ENCODE data around the gene ZNF549. TPM values are rescaled to one million over a fixed set of nuclear protein-coding genes. Genes with fewer than 3 reads are reported as not detected.
"Not testable (repeated sequence)": the region's sequence is repeated elsewhere in the genome, so short reads cannot be mapped to it uniquely, and the experiment has no call there.

The ZNF549 gene
- total RNA-seq, 1 experiment from 2014 or later = 5.0 TPM

- POLR2A ChIA-PET (ENCODE audit: unreplicated experiment); H3K4me1 ChIP-seq (ENCODE audit: insufficient read depth, low read length); H3K27ac ChIP-seq (ENCODE audit: low read length); H3K27me3 ChIP-seq (ENCODE audit: low read length); CTCF ChIA-PET; H3K9me3 ChIP-seq (ENCODE audit: low read length); H3F3A ChIP-seq (ENCODE audit: low read length, unreplicated experiment); H4K20me1 ChIP-seq (ENCODE audit: low read length); H2AFZ ChIP-seq (ENCODE audit: low read length); H3K9me2 ChIP-seq (replicated peaks; ENCODE audit: low read length); intact Hi-C loops (cut with micrococcal nuclease): not testable (repeated sequence)
- Histone ChIP-seq H3K4me2 (ENCODE audit: low read length) (peak overlapping the region; percentile 82), H3K36me3 (ENCODE audit: low read depth, low read length) (peaks cover 42% of the 10 kb centered on the region), H3K79me2 (ENCODE audit: low read length) (peaks cover 28% of the 10 kb centered on the region), H3K9ac (ENCODE audit: low read length) (peak overlapping the region; percentile 78; the same call in 1 of the 2 replicates), H3K4me3 (ENCODE audit: low read length) (peak overlapping the region; percentile 74)
- peak; percentile 44 for DNase-seq
- TSS peak; percentile 48 for BruUV-seq (replicated peaks)
- peak; percentile 10 for ATAC-seq
Measured at GRCh38 chr19:57500400-57500799, 26.8 kb upstream of the ZNF549 start.

GRCh38 chr19:57506163-57506562 lies 21.0 kb upstream of the ZNF549 start:
- no peak overlapping the region for H2AFZ ChIP-seq (ENCODE audit: low read length)
- DNase-seq (no peak), ATAC-seq (no peak)
- peaks cover 25% of the 10 kb centered on the region for H3K9me3 ChIP-seq (ENCODE audit: low read length)
- H3K9ac ChIP-seq (ENCODE audit: low read length) = no peak overlapping the region
- no peaks in the 10 kb centered on the region for H3K9me2 ChIP-seq (replicated peaks; ENCODE audit: low read length)
- no peaks in the 10 kb centered on the region for H3K27me3 ChIP-seq (ENCODE audit: low read length)
- POLR2A ChIA-PET (ENCODE audit: unreplicated experiment) = no interaction called here
- TF ChIP-seq CTCF (conservative IDR thresholded peaks at IDR 0.05; ENCODE audit: low read depth, low read length) (no peak), EZH2phosphoT487 (IDR thresholded peaks at IDR 0.05; ENCODE audit: borderline replicate concordance, low read length) (no peak), EZH2 (IDR thresholded peaks at IDR 0.05; ENCODE audit: low read length, unreplicated experiment) (no peak)
- no peak overlapping the region for H3K4me2 ChIP-seq (ENCODE audit: low read length)
- no peaks in the 10 kb centered on the region for H3F3A ChIP-seq (ENCODE audit: low read length, unreplicated experiment)
- no peak overlapping the region for H3K4me3 ChIP-seq (ENCODE audit: low read length)
- H3K4me1 ChIP-seq (ENCODE audit: insufficient read depth, low read length) = no peaks in the 10 kb centered on the region
- no peak overlapping the region for H3K27ac ChIP-seq (ENCODE audit: low read length)
- peaks cover 20% of the 10 kb centered on the region for H3K79me2 ChIP-seq (ENCODE audit: low read length)
- CTCF ChIA-PET = no interaction called here
- no TSS peak for BruUV-seq (replicated peaks)
- H4K20me1 ChIP-seq (ENCODE audit: low read length) = no peaks in the 10 kb centered on the region
- intact Hi-C loops (cut with micrococcal nuclease) = no loop called here
- peaks cover 83% of the 10 kb centered on the region for H3K36me3 ChIP-seq (ENCODE audit: low read depth, low read length)

- H3K36me3 ChIP-seq (ENCODE audit: low read depth, low read length) = peaks cover 87% of the 10 kb centered on the region
- POLR2A ChIA-PET (ENCODE audit: unreplicated experiment) = no interaction called here
- intact Hi-C loops (cut with micrococcal nuclease) = no loop called here
- CTCF ChIA-PET = no interaction called here
- no peaks in the 10 kb centered on the region for H4K20me1 ChIP-seq (ENCODE audit: low read length)
- TF ChIP-seq EZH2 (IDR thresholded peaks at IDR 0.05; ENCODE audit: low read length, unreplicated experiment) (no peak), EZH2phosphoT487 (IDR thresholded peaks at IDR 0.05; ENCODE audit: borderline replicate concordance, low read length) (no peak), CTCF (conservative IDR thresholded peaks at IDR 0.05; ENCODE audit: low read depth, low read length) (no peak)
- H3K27me3 ChIP-seq (ENCODE audit: low read length) = no peaks in the 10 kb centered on the region
- DNase-seq (no peak), ATAC-seq (no peak)
- BruUV-seq (replicated peaks) = no TSS peak
- H3K9ac ChIP-seq (ENCODE audit: low read length) = no peak overlapping the region
- no peaks in the 10 kb centered on the region for H3K9me2 ChIP-seq (replicated peaks; ENCODE audit: low read length)
- H3K27ac ChIP-seq (ENCODE audit: low read length) = no peak overlapping the region
- no peaks in the 10 kb centered on the region for H3K79me2 ChIP-seq (ENCODE audit: low read length)
- H3K9me3 ChIP-seq (ENCODE audit: low read length) = peaks cover 62% of the 10 kb centered on the region
- H2AFZ ChIP-seq (ENCODE audit: low read length) = no peak overlapping the region
- H3K4me3 ChIP-seq (ENCODE audit: low read length) = no peak overlapping the region
- no peaks in the 10 kb centered on the region for H3K4me1 ChIP-seq (ENCODE audit: insufficient read depth, low read length)
- H3K4me2 ChIP-seq (ENCODE audit: low read length) = no peak overlapping the region
- no peaks in the 10 kb centered on the region for H3F3A ChIP-seq (ENCODE audit: low read length, unreplicated experiment)
Measured at GRCh38 chr19:57511484-57511883, 15.7 kb upstream of the ZNF549 start.
